GM12878 (cell line): ENCODE data around the gene TBC1D8. TPM values are rescaled to one million over a fixed set of nuclear protein-coding genes. Genes with fewer than 3 reads are reported as not detected.
A peak's percentile ranks its signal among the peaks of the same experiment; 100 is the strongest.

ENCODE experiments used
- BRCA1 ChIP-seq: IDR thresholded peaks from 2 replicates; pipeline ENCODE4 v1.6.1; 2011; ENCODE audit warnings: low read depth, low read length, improper control_type of control experiment
- CHD2 ChIP-seq: IDR thresholded peaks from 2 replicates; pipeline ENCODE4 v1.6.1; 2011; ENCODE audit warnings: low read depth, low read length, improper control_type of control experiment, borderline replicate concordance
- IKZF2 ChIP-seq, 2 experiments: fragments of 450-650 bp; IDR thresholded peaks; 2 replicates each; pipeline ENCODE4 v1.6.1; 2017; ENCODE audit warnings: mild to moderate bottlenecking in 2 of 2, moderate library complexity in 2 of 2
- JUND ChIP-seq: IDR thresholded peaks from 2 replicates; pipeline ENCODE4 v1.6.1; 2012; ENCODE audit warnings: low read depth, mild to moderate bottlenecking, low read length, improper control_type of control experiment, moderate library complexity
- KDM1A ChIP-seq: fragments of 200-600 bp; sonication (generic); IDR thresholded peaks from 2 replicates; pipeline ENCODE4 v1.6.1; 2016; ENCODE audit warnings: borderline replicate concordance
- MYB ChIP-seq: fragments of 150-350 bp; IDR thresholded peaks from 2 replicates; pipeline ENCODE4 v1.6.1; 2014; ENCODE audit warnings: mild to moderate bottlenecking, low read depth, low read length, borderline replicate concordance
- NBN ChIP-seq: fragments of 450-650 bp; IDR thresholded peaks from 2 replicates; pipeline ENCODE4 v1.6.1; 2016
- PML ChIP-seq: IDR thresholded peaks from 2 replicates; pipeline ENCODE4 v1.6.1; 2012; ENCODE audit warnings: low read length, inconsistent platforms
- SMAD5 ChIP-seq: IDR thresholded peaks from 2 replicates; pipeline ENCODE4 v1.6.1; 2016; ENCODE audit warnings: antibody characterized with exemption, low read depth
- SUPT20H ChIP-seq: IDR thresholded peaks from 2 replicates; pipeline ENCODE4 v1.6.1; 2011; ENCODE audit warnings: low read depth, mild to moderate bottlenecking, low read length, moderate library complexity, borderline replicate concordance; ENCODE audit not compliant: control insufficient read depth
- TCF7 ChIP-seq: IDR thresholded peaks from 2 replicates; pipeline ENCODE4 v1.6.1; 2014; ENCODE audit warnings: antibody characterized with exemption, borderline replicate concordance
- ZNF274 ChIP-seq: IDR thresholded peaks from one replicate; pipeline ENCODE4 v1.8.0; 2011; ENCODE audit not compliant: insufficient read length, insufficient read depth
- polyA plus RNA-seq, 11 experiments: library from polyadenylated mRNA; depleted of rRNA in 4 of 11; unstranded in 6 of 11; stranded (reverse) in 5 of 11; fragments of >200 nt; fragmentation: Nextera tagmentation in 4 of 11; fragmentation: Illumina TruSeq in 1 of 11; extraction: Ambion mirVana in 4 of 11; extraction: Trizol in 1 of 11; gene quantifications; 1 replicate in 1 of 11; 2 replicates in 10 of 11; pipeline versions ENCODE4 v1.2.1 to v1.2.3, GENCODE V29; 2011 to 2016; ENCODE audit warnings: inconsistent platforms in 2 of 11, missing spikeins in 2 of 11, low read depth in 1 of 11
- total RNA-seq, 4 experiments: library from RNA; depleted of rRNA in 3 of 4; stranded (reverse); fragments of >200 nt in 3 of 4; fragmentation: Illumina TruSeq in 1 of 4; extraction: Trizol in 1 of 4; gene quantifications; 2 replicates each; pipeline versions ENCODE4 v1.2.1 to v1.2.3, GENCODE V29; 2013 to 2021
- TF ChIP-seq, protein P1 (sequence below): fragments of 450-650 bp; formaldehyde crosslinking; IDR thresholded peaks from 2 replicates; pipeline ENCODE4 v1.5.0; 2022; ENCODE audit warnings: mild to moderate bottlenecking, missing genetic modification characterization
- TF ChIP-seq, protein P2 (sequence below): fragments of 450-650 bp; IDR thresholded peaks from 2 replicates; pipeline ENCODE4 v1.6.1; 2017; ENCODE audit warnings: mild to moderate bottlenecking, low read depth, inconsistent platforms; ENCODE audit not compliant: poor library complexity, severe bottlenecking
- TF ChIP-seq, protein P3 (sequence below): fragments of 450-650 bp; conservative IDR thresholded peaks from 2 replicates; pipeline ENCODE4 v1.6.1; 2017; ENCODE audit warnings: mild to moderate bottlenecking, moderate library complexity
- TF ChIP-seq, protein P4 (sequence below): fragments of 150-350 bp; IDR thresholded peaks from 2 replicates; pipeline ENCODE4 v1.6.1; 2014; ENCODE audit warnings: mild to moderate bottlenecking, low read depth, low read length
- TF ChIP-seq, protein P5 (sequence below): fragments of 450-650 bp; formaldehyde crosslinking; IDR thresholded peaks from 2 replicates; pipeline ENCODE4 v1.4.0; 2022; ENCODE audit warnings: mild to moderate bottlenecking, moderate library complexity

TBC1D8 gene
- total and polyA plus RNA-seq, 10 of the 15 experiments (the other 5 are each of a cell fraction or from before 2014, with no cell fraction given), result 0.80 to 4.9 (median 4.4) TPM

DNA sequence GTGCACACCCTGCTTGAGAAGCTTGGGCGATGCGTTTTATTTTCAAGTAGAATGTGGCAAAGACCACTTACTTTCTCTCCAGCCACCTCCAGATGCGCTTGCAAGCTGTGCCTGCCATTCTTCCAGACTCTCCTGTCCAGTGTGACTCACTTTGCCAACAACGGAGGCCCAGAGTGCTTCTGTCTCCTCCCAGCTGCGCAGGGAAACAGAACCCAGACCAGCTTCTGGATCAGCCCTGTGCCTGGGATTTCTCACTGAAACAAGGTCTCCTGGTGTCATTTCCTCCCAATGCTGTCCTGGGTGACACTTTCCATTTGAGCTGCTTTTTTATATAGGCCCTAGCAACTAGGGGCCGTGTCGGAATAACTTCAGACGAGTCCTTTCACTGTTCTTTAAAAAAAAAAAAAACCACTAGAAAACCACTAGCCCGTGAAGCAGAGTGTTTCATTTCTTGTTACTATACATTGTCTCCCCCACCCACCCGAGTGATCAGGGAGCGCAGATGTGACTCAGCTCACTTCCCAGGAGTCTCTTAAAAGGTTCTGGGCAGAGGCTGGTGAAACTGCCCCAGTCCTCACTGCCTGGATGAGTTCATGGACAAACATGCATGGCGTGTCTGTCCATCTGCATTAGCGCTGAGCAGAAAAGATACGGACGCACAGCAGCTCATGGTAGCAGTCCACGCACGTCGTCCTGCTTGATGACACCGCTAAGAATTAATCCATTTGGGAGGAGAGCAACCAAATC is 174.4 kb downstream of the TBC1D8 start (continued):
- TF ChIP-seq, protein P1, sequence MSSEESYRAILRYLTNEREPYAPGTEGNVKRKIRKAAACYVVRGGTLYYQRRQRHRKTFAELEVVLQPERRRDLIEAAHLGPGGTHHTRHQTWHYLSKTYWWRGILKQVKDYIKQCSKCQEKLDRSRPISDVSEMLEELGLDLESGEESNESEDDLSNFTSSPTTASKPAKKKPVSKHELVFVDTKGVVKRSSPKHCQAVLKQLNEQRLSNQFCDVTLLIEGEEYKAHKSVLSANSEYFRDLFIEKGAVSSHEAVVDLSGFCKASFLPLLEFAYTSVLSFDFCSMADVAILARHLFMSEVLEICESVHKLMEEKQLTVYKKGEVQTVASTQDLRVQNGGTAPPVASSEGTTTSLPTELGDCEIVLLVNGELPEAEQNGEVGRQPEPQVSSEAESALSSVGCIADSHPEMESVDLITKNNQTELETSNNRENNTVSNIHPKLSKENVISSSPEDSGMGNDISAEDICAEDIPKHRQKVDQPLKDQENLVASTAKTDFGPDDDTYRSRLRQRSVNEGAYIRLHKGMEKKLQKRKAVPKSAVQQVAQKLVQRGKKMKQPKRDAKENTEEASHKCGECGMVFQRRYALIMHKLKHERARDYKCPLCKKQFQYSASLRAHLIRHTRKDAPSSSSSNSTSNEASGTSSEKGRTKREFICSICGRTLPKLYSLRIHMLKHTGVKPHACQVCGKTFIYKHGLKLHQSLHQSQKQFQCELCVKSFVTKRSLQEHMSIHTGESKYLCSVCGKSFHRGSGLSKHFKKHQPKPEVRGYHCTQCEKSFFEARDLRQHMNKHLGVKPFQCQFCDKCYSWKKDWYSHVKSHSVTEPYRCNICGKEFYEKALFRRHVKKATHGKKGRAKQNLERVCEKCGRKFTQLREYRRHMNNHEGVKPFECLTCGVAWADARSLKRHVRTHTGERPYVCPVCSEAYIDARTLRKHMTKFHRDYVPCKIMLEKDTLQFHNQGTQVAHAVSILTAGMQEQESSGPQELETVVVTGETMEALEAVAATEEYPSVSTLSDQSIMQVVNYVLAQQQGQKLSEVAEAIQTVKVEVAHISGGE (CRISPR knock-in tag), result no peak
- TF ChIP-seq, protein P2, sequence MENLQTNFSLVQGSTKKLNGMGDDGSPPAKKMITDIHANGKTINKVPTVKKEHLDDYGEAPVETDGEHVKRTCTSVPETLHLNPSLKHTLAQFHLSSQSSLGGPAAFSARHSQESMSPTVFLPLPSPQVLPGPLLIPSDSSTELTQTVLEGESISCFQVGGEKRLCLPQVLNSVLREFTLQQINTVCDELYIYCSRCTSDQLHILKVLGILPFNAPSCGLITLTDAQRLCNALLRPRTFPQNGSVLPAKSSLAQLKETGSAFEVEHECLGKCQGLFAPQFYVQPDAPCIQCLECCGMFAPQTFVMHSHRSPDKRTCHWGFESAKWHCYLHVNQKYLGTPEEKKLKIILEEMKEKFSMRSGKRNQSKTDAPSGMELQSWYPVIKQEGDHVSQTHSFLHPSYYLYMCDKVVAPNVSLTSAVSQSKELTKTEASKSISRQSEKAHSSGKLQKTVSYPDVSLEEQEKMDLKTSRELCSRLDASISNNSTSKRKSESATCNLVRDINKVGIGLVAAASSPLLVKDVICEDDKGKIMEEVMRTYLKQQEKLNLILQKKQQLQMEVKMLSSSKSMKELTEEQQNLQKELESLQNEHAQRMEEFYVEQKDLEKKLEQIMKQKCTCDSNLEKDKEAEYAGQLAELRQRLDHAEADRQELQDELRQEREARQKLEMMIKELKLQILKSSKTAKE, result no peak
- TF ChIP-seq, protein P3, sequence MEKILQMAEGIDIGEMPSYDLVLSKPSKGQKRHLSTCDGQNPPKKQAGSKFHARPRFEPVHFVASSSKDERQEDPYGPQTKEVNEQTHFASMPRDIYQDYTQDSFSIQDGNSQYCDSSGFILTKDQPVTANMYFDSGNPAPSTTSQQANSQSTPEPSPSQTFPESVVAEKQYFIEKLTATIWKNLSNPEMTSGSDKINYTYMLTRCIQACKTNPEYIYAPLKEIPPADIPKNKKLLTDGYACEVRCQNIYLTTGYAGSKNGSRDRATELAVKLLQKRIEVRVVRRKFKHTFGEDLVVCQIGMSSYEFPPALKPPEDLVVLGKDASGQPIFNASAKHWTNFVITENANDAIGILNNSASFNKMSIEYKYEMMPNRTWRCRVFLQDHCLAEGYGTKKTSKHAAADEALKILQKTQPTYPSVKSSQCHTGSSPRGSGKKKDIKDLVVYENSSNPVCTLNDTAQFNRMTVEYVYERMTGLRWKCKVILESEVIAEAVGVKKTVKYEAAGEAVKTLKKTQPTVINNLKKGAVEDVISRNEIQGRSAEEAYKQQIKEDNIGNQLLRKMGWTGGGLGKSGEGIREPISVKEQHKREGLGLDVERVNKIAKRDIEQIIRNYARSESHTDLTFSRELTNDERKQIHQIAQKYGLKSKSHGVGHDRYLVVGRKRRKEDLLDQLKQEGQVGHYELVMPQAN, result no peak
- TF ChIP-seq JUND (no peak), BRCA1 (no peak), KDM1A (no peak), ZNF274 (no peak), CHD2 (no peak), SUPT20H (no peak), SMAD5 (no peak), IKZF2 (IDR thresholded peaks at IDR 0.05) (peak in 1 of 2 experiments; percentile 26; a peak in 1 of 4 replicates), PML (no peak), MYB (no peak), NBN (no peak), TCF7 (no peak)
- TF ChIP-seq, protein P4, sequence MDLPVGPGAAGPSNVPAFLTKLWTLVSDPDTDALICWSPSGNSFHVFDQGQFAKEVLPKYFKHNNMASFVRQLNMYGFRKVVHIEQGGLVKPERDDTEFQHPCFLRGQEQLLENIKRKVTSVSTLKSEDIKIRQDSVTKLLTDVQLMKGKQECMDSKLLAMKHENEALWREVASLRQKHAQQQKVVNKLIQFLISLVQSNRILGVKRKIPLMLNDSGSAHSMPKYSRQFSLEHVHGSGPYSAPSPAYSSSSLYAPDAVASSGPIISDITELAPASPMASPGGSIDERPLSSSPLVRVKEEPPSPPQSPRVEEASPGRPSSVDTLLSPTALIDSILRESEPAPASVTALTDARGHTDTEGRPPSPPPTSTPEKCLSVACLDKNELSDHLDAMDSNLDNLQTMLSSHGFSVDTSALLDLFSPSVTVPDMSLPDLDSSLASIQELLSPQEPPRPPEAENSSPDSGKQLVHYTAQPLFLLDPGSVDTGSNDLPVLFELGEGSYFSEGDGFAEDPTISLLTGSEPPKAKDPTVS, result no peak
- TF ChIP-seq, protein P5, sequence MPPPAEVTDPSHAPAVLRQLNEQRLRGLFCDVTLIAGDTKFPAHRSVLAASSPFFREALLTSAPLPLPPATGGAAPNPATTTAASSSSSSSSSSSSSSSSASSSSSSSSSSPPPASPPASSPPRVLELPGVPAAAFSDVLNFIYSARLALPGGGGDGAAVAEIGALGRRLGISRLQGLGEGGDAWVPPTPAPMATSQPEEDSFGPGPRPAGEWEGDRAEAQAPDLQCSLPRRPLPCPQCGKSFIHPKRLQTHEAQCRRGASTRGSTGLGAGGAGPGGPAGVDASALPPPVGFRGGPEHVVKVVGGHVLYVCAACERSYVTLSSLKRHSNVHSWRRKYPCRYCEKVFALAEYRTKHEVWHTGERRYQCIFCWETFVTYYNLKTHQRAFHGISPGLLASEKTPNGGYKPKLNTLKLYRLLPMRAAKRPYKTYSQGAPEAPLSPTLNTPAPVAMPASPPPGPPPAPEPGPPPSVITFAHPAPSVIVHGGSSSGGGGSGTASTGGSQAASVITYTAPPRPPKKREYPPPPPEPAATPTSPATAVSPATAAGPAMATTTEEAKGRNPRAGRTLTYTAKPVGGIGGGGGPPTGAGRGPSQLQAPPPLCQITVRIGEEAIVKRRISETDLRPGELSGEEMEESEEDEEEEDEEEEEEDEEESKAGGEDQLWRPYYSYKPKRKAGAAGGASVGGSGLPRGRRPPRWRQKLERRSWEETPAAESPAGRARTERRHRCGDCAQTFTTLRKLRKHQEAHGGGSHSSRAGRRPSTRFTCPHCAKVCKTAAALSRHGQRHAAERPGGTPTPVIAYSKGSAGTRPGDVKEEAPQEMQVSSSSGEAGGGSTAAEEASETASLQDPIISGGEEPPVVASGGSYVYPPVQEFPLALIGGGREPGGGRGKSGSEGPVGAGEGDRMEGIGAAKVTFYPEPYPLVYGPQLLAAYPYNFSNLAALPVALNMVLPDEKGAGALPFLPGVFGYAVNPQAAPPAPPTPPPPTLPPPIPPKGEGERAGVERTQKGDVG (CRISPR knock-in tag), result no peak
